Urinary bladder (tissue), 4 donors: ENCODE results near the gene RAD23B. TPM values are rescaled to one million over a fixed set of nuclear protein-coding genes. Genes with fewer than 3 reads are reported as not detected.
A peak's percentile ranks its signal among the peaks of the same experiment; 100 is the strongest.
"Not testable (repeated sequence)": the region's sequence is repeated elsewhere in the genome, so short reads cannot be mapped to it uniquely, and the experiment has no call there.

Experiments
- DNase-seq: peaks from one replicate; pipeline ENCODE4 v3.0.0-alpha.2; 2015; ENCODE audit errors: extremely low spot score
- H3K27ac ChIP-seq: one replicate; pipeline ENCODE4 v1.5.1; 2013; ENCODE audit warnings: low read depth, mild to moderate bottlenecking, moderate library complexity
- H3K36me3 ChIP-seq: one replicate; pipeline ENCODE4 v1.6.1; 2013; ENCODE audit warnings: mild to moderate bottlenecking, moderate library complexity; ENCODE audit not compliant: insufficient read depth
- H3K4me1 ChIP-seq: one replicate; pipeline ENCODE4 v1.6.1; 2013; ENCODE audit warnings: mild to moderate bottlenecking, moderate library complexity; ENCODE audit not compliant: insufficient read depth
- H3K4me3 ChIP-seq: one replicate; pipeline ENCODE4 v1.5.1; 2013; ENCODE audit warnings: low read depth, low read length
- WGBS: extraction: QIAGEN DNeasy Blood & Tissue Kit; methylation state at CpG from one replicate; pipeline ENCODE4 v1.1.7; 2013; 5-methylcytosine and 5-hydroxymethylcytosine counted together
- polyA plus RNA-seq: library from polyadenylated mRNA; stranded (reverse); fragments of 200-250 nt; gene quantifications from one replicate; pipeline ENCODE4 v1.2.3, GENCODE V29; 2013
- total RNA-seq: library from RNA; depleted of rRNA; stranded (reverse); fragments of >200 nt; gene quantifications from one replicate; pipeline ENCODE4 v1.2.3, GENCODE V29; 2014
- donor health status: healthy with polysubstance abuse.
- donor health status: healthy.

Gene RAD23B
- total and polyA plus RNA-seq, 2 donors: 66.4 to 118 TPM

DNA sequence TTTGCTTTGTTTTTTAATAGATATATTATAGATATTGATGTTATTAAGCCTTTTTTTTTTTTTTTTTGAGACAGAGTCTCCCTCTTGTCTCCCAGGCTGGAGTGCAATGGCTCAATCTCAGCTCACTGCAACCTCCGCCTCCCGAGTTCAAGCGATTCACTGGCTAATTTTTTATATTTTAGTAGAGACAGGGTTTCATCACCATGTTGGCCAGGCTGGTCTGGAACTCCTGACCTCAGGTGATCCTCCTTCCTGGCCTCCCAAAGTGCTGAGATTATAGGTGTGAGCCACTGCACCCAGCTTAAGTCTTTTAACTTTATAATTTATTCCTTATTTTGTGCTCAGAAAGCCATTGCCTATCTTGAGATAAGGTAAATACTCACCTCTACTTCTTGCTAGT lies 24.2 kb upstream of the RAD23B start:
- H3K36me3 ChIP-seq: no peaks in the 10 kb centered on the region
- H3K4me1 ChIP-seq: no peaks in the 10 kb centered on the region
- WGBS: 96% methylated on average over 3 of the region's 3 CpGs
- no peak overlapping the region for H3K4me3 ChIP-seq
- DNase-seq: no peak
- H3K27ac ChIP-seq: no peak overlapping the region

DNA sequence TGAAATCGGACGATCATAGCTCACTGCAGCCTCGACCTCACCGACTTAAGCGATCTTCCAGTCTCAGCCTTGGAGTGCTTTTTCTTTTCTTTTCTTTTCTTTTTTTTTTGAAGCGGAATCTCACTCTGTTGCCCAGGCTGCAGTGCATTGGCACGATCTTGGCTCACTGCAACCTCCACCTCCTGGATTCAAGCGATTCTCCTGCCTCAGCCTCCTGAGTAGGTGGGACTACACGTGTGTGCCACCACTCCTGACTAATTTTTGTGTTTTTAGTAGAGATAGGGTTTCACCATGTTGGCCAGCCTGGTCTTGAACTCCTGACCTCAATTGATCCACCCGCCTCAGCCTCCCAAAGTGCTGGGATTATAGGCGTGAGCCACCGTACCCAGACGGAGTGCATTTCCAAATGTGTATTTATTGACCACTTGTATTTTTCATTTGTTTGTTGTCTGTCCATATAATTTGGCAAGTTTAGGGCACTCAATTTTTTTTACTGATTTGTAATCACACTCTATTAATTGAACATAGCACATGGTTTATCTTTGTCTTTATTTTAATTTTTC lies 23.2 kb upstream of the RAD23B start:
- 91% methylated on average over 13 of the region's 13 CpGs for WGBS
- not testable (repeated sequence) for DNase-seq, H3K4me1 ChIP-seq, H3K27ac ChIP-seq, H3K4me3 ChIP-seq, H3K36me3 ChIP-seq

DNA sequence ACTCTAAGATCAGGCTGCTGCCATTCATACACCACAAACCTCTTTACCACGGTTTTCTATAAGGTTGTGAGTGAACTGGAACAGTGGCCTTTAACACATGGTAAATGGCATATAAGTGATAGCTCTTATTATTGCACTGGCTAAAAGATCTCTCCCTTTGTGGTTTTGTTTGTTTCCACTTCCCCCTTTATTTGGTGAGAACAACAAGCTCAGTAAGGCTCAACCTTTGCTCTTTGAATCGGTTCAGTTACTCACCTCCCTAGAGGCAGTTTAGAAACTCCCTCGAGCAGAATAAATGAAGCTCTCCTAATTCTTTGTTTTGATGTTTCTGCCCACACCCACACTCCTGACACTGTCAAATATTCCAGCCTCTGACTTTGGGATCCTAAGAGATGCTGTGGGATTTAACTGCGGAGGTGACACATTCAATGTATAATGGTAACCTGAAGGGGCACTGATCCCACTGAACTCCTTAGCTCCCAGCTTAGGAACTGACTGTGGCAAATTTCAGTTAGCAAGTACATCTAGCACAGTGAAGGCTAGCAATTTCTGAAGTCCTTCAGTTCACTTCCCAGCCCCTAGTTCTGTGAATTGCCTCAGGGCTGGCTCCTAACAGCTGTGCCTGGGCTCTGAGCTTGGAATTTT lies 22.5 kb upstream of the RAD23B start:
- no peak overlapping the region for H3K27ac ChIP-seq
- no peaks in the 10 kb centered on the region for H3K4me1 ChIP-seq
- WGBS: 47% methylated on average over 4 of the region's 4 CpGs
- H3K4me3 ChIP-seq: no peak overlapping the region
- no peaks in the 10 kb centered on the region for H3K36me3 ChIP-seq
- no peak for DNase-seq

DNA sequence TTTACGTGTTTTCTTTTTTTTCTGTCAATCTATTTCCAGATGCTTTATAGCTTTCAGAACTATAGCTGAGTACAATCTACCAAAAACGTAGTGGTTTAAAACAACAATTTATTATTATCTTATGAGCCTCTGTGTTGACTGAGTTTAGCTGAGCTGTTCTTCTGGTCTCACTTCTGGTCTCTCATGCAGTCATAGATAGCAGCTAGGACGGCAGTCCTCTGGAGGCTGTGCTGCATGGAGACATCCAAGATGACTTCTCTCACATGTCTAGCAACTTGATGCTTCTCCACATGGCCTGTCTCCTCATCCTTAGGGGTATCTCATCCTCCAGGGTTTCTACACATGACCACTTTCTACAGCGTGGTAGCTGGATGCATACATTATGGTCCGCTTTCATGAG lies 22.0 kb upstream of the RAD23B start:
- H3K36me3 ChIP-seq: no peaks in the 10 kb centered on the region
- no peak overlapping the region for H3K27ac ChIP-seq
- no peaks in the 10 kb centered on the region for H3K4me1 ChIP-seq
- 74% methylated on average over 5 of the region's 5 CpGs for WGBS
- no peak overlapping the region for H3K4me3 ChIP-seq
- no peak for DNase-seq

DNA sequence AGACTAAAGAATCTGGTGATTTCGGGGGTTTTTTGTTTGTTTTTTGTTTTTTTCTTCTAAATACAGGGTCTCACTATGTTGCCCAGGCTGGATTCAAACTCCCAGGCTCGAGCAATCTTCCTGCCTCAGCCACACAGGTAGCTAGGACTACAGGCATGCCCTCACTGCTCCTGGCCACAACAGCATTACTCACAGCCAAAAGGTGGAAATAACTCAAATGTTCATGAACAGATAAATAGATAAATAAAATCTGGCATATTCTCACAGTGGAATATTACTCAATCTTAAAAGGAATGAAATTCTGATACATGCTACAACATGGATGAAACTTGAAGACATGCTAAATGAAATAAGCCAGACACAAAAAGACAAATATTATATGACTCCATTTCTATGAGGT lies 19.8 kb upstream of the RAD23B start:
- H3K36me3 ChIP-seq: no peaks in the 10 kb centered on the region
- H3K4me3 ChIP-seq: no peak overlapping the region
- no peaks in the 10 kb centered on the region for H3K4me1 ChIP-seq
- WGBS: 79% methylated on average over 2 of the region's 2 CpGs
- H3K27ac ChIP-seq: no peak overlapping the region
- DNase-seq: no peak

DNA sequence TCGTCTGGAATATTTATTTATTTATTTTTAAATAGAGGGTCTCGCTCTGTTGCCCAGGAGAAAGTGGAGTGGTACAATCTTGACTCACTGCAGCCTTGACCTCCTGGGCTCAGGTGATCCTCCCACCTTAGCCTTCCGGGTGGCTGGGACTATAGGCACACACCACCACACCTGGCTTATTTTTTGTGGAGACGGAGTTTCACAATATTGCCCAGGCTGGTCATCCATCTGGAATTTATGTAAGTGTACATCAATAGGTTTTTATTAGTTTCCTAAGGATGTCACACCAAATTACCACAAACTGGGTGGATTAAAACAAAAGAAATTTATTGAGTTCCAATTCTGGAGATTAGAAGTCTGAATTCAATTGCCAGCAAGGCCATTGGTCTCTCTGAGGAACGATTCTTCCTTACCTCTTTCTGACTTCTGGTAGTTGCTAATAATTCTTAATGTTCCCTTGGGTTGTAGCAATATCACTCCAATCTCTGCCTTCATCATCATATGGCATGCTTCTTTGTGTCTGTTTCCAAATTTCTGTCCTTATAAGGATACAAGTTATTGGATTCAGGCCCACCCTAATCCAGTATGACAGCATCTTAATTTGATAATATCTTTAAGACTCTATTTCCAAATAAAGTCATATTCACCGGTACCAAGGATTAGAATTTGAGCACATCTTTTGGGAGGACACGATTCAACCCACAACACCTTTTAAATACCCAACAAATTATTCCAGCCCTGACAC lies 16.3 kb upstream of the RAD23B start:
- H3K36me3 ChIP-seq: no peaks in the 10 kb centered on the region
- 75% methylated on average over 7 of the region's 7 CpGs for WGBS
- H3K4me3 ChIP-seq: no peak overlapping the region
- H3K27ac ChIP-seq: no peak overlapping the region
- no peaks in the 10 kb centered on the region for H3K4me1 ChIP-seq
- DNase-seq: no peak

DNA sequence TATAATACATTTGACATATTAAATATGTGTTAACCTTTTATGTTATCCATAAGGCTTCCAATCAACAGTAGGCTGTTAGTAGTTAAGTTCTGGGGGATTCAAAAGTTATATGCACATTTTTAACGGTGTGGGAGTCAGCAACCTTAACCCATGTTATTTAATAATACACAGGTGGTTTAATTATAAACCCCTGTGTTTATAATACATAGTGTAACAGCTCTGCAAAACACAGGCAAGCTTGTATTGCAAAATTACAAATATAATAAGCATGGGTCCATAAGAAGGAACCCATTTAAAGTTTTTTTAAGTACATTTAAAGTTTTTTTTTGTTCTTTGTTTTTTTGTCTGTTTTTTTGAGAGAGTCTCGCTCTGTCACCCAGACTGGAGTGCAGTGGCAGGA lies 14.5 kb upstream of the RAD23B start:
- no peaks in the 10 kb centered on the region for H3K4me1 ChIP-seq
- H3K36me3 ChIP-seq: no peaks in the 10 kb centered on the region
- no peak overlapping the region for H3K27ac ChIP-seq
- WGBS: 84% methylated on average over 2 of the region's 2 CpGs
- no peak for DNase-seq
- H3K4me3 ChIP-seq: no peak overlapping the region

DNA sequence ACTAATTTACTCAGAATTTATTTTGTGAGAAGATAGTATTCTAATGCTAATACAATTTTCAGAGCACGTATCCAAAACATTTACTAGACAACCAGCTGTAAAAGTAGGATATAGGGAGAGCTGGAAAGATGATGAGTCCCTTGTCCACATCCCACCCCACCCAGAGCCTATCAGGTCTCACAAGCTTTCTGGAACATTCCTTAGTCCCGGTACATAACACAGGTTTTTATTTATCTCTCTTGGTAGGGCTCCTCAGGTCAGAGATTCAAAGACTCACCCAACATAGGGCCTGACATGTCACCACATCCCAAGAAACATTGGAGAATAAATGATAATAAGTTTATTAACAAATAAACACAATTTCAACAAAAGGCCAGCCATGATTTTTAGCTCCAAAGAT lies 13.8 kb upstream of the RAD23B start:
- Histone ChIP-seq H3K4me3 (no peak overlapping the region), H3K36me3 (no peaks in the 10 kb centered on the region), H3K4me1 (no peaks in the 10 kb centered on the region), H3K27ac (no peak overlapping the region)
- no peak for DNase-seq
- 79% methylated on average over 2 of the region's 2 CpGs for WGBS

DNA sequence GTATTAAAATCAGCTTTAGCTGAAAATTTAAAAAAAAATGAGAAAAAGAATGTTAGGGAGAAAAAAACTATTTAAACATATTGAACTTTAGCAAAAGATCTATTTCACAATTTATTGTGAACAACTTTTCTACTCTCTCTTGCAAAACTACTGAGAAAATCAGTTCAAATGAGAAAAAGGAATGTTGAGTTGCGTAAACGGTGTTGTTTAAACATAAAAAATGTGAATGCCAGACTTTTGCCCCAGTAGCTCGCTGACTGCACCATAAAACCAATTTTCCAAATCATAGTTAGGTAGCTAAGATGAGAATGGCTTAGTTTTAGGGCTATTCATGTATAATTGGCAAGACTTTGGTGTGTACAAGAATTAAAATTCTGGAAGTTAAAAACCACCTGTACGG lies 13.4 kb upstream of the RAD23B start:
- Histone ChIP-seq H3K36me3 (no peaks in the 10 kb centered on the region), H3K4me3 (no peak overlapping the region), H3K27ac (no peak overlapping the region), H3K4me1 (no peaks in the 10 kb centered on the region)
- DNase-seq: no peak
- WGBS: 86% methylated on average over 4 of the region's 4 CpGs

DNA sequence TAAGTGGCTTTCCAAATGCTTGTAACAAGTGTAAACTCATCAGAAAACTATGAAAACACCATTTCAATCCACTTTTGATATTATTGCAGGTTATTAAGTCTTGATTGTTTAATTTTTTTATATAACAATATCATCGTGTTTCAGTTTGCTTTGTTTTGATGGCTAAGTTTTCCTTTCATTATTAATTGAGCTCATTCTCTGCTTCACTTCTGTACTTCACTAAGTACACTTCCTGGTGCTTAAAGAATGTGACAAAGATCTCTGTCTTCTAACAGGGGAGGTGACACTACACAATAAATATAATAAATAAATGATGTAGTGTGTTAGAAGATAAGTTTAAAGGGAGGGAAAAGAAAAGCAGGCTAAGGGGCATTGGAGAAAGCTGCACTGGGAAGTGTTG lies 13.0 kb upstream of the RAD23B start:
- Histone ChIP-seq H3K4me1 (no peaks in the 10 kb centered on the region), H3K4me3 (no peak overlapping the region), H3K36me3 (no peaks in the 10 kb centered on the region), H3K27ac (no peak overlapping the region)
- DNase-seq: no peak
- 64% methylated on average over 1 of the region's 1 CpG for WGBS

DNA sequence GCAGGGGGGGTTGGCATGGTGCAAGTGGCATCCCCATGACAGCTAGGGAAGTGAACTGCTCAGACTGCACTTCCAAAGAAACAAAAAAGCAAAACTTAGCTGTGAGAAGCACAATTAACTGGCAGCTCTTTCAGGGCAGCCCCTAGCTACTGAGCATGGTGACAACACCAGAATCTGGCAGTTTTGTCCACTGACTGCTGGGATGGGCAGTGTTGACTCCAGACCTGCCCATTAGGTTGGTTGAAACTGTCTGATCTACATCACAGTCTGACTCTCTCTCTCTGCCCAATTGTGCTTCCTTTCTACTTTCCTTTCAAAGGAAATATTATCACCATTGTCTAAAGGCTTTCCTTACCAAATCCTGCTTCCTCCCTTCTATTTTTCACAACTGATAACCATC lies 12.5 kb upstream of the RAD23B start:
- Histone ChIP-seq H3K4me1 (no peaks in the 10 kb centered on the region), H3K4me3 (no peak overlapping the region), H3K27ac (peak overlapping the region; percentile 5), H3K36me3 (no peaks in the 10 kb centered on the region)
- no peak for DNase-seq

DNA sequence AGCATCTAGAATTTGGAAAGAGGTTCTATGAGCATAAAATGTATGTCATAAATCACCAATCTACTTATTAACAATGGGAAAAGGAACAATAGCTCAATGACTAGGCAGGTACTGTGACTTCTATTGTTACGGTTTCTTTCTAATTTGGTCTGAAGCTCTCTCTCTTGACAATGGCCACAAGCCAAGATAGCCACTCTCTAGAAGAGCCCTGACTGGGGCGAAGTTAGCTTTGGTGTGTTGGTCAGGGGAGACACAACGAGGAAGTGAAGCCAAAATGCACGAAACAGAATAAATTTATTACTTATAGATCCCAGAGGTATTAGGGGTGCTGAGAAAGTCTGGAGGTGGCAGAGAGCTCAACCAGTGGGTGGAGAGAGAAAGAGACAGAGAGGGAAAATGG lies 9.4 kb upstream of the RAD23B start:
- H3K36me3 ChIP-seq: no peaks in the 10 kb centered on the region
- H3K4me1 ChIP-seq: no peaks in the 10 kb centered on the region
- no peak overlapping the region for H3K4me3 ChIP-seq
- WGBS: 82% methylated on average over 4 of the region's 4 CpGs
- no peak for DNase-seq
- H3K27ac ChIP-seq: no peak overlapping the region

DNA sequence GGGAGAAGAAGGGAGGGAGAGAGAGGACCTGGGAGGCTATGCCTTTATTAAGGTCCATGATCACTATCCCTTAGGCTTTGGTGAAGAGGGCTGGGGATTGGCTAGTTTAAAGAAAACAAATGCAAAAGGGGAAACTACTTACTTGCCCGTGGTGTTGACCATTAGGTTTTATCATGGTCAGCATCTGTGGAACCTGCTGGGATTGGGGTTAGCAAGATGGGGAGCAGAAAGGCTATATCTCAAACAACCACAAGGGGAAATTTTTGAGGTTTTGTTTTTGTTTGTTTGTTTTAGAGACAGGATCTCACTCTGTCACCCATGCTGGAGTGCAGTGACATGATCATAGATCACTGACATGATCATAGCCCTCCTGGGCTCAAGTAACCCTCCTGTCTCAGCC lies 9.0 kb upstream of the RAD23B start:
- no peak for DNase-seq
- no peak overlapping the region for H3K27ac ChIP-seq
- H3K4me3 ChIP-seq: no peak overlapping the region
- H3K36me3 ChIP-seq: no peaks in the 10 kb centered on the region
- no peaks in the 10 kb centered on the region for H3K4me1 ChIP-seq
- WGBS: 72% methylated on average over 1 of the region's 1 CpG

DNA sequence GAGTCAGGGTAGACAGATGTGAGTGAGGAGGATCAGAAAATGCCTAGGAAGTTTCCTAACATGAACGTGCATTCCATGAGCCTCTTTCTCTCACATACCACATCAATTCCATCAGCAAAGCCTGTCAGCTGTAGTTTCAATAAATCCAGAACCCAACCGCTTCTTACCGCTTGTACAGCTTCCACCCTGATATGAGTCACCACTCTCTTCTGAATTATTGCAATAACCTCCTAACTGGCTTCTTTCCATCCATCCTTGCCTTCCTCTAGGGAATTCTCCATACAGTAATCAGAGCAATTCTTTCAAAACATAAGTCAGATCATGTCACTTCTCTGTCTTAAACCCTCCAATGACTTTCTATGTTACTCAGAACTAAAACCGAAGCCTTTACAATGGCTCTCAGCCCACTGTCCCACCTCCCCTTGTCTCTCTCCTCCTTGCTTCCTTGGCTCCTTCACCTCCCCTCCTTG lies 8.1 kb upstream of the RAD23B start:
- no peak overlapping the region for H3K4me3 ChIP-seq
- no peak overlapping the region for H3K27ac ChIP-seq
- no peaks in the 10 kb centered on the region for H3K36me3 ChIP-seq
- no peak for DNase-seq
- WGBS: 30% methylated on average over 4 of the region's 4 CpGs
- no peaks in the 10 kb centered on the region for H3K4me1 ChIP-seq
